Common myeloid progenitor, CD34-positive (primary cell): Measurements from ENCODE around the gene LGALS8.

Experiments
- CTCF ChIA-PET: fragments of 350-600 bp; sonication (Branson Sonifier 250); formaldehyde crosslinking; loops from one replicate; lab custom pipeline; 2021; ENCODE audit warnings: antibody characterized with exemption; lab: Charles Lee
- POLR2A ChIA-PET: fragments of 350-600 bp; sonication (Branson Sonifier 250); formaldehyde crosslinking; loops from one replicate; lab custom pipeline; 2021; ENCODE audit warnings: antibody characterized with exemption; lab: Charles Lee
- DNase-seq, 3 donors: peaks; one replicate each; pipeline versions ENCODE4 v3.0.0 to v3.0.0-alpha.2; 2013
- H3K27ac ChIP-seq, 2 experiments: 1 replicate in 1 of 2; 2 replicates in 1 of 2; pipeline ENCODE4 v1.7.0; 2013; ENCODE audit warnings: inconsistent platforms in 2 of 2, low read length in 2 of 2, mild to moderate bottlenecking in 2 of 2, low read depth in 1 of 2, moderate library complexity in 1 of 2; ENCODE audit not compliant: severe bottlenecking in 2 of 2, insufficient read depth in 1 of 2, poor library complexity in 1 of 2
- H3K27me3 ChIP-seq, 5 experiments: replicated peaks in 2 of 5; 1 replicate in 3 of 5; 2 replicates in 2 of 5; pipeline versions ENCODE4 v1.6.1 to v1.7.0; 2013; ENCODE audit warnings: low read length in 4 of 5, mild to moderate bottlenecking in 2 of 5, moderate library complexity in 2 of 5, inconsistent platforms in 1 of 5; ENCODE audit not compliant: insufficient read depth in 5 of 5, control insufficient read depth in 4 of 5
- H3K36me3 ChIP-seq, 4 experiments: 1 replicate in 2 of 4; 2 replicates in 2 of 4; pipeline versions ENCODE4 v1.6.1 to v1.7.0; 2013; ENCODE audit warnings: low read length in 3 of 4, control low read depth in 1 of 4, mild to moderate bottlenecking in 1 of 4; ENCODE audit not compliant: control insufficient read depth in 4 of 4, insufficient read depth in 4 of 4
- H3K4me1 ChIP-seq, 4 experiments: 1 replicate in 3 of 4; 2 replicates in 1 of 4; pipeline versions ENCODE4 v1.6.1 to v1.7.1; 2013; ENCODE audit warnings: low read length in 3 of 4, mild to moderate bottlenecking in 3 of 4, control low read depth in 1 of 4, inconsistent platforms in 1 of 4, moderate library complexity in 1 of 4; ENCODE audit not compliant: control insufficient read depth in 4 of 4, insufficient read depth in 4 of 4; ENCODE audit errors: control extremely low read depth in 1 of 4
- H3K4me3 ChIP-seq, 7 experiments: 1 replicate in 4 of 7; 2 replicates in 3 of 7; pipeline versions ENCODE4 v1.5.1 to v1.7.0; 2013; ENCODE audit warnings: mild to moderate bottlenecking in 7 of 7, low read length in 6 of 7, moderate library complexity in 6 of 7, inconsistent platforms in 2 of 7, low read depth in 2 of 7, control low read depth in 1 of 7; ENCODE audit not compliant: insufficient read depth in 4 of 7, control insufficient read depth in 1 of 7; ENCODE audit errors: extremely low read depth in 1 of 7
- H3K9me3 ChIP-seq, 5 experiments: 1 replicate in 4 of 5; 2 replicates in 1 of 5; pipeline versions ENCODE4 v1.6.1 to v1.7.1; 2013; ENCODE audit warnings: low read length in 4 of 5, mild to moderate bottlenecking in 2 of 5, inconsistent platforms in 1 of 5, low read depth in 1 of 5, moderate library complexity in 1 of 5; ENCODE audit not compliant: control insufficient read depth in 4 of 5, insufficient read depth in 2 of 5; ENCODE audit errors: control extremely low read depth in 1 of 5
- WGBS: methylation state at CpG from one replicate; pipeline ENCODE4 v1.1.5; 2013; ENCODE audit not compliant: insufficient coverage; 5-methylcytosine and 5-hydroxymethylcytosine counted together

Gene LGALS8

GRCh38 chr1:236509203-236509602 lies 14.6 kb upstream of the LGALS8 start:
- H3K36me3 ChIP-seq, result no peaks in the 10 kb centered on the region

GRCh38 chr1:236509647-236510401 lies 14.0 kb upstream of the LGALS8 start:
- POLR2A ChIA-PET, result interaction anchor here (1.0 kb wide), 1 partner anchor 21 kb away, joined by 7 read pairs; no protein-coding TSS in a partner anchor
- DNase-seq, result no peak
- Histone ChIP-seq H3K27ac (no peak overlapping the region), H3K9me3 (no peaks in the 10 kb centered on the region), H3K27me3 (no peaks in the 10 kb centered on the region), H3K36me3 (no peaks in the 10 kb centered on the region), H3K4me3 (no peak overlapping the region), H3K4me1 (no peaks in the 10 kb centered on the region)
- WGBS, result 95% methylated on average over 6 of the region's 8 CpGs
- CTCF ChIA-PET, result interaction anchor here (1.5 kb wide), 1 partner anchor 9 kb away, joined by 4 read pairs; no protein-coding TSS in a partner anchor

More at GRCh38 chr1:236509203-236509602, 14.6 kb upstream of the LGALS8 start:
- no peak overlapping the region for H3K4me3 ChIP-seq
- no peaks in the 10 kb centered on the region for H3K4me1 ChIP-seq
- H3K9me3 ChIP-seq, result no peaks in the 10 kb centered on the region
- WGBS, result no CpG with 5 or more reads among the region's 1 CpG
- CTCF ChIA-PET, result interaction anchor here (1.5 kb wide), 1 partner anchor 10 kb away, joined by 4 read pairs; no protein-coding TSS in a partner anchor
- no peak for DNase-seq
- POLR2A ChIA-PET, result no interaction called here
- H3K27ac ChIP-seq, result no peak overlapping the region
- H3K27me3 ChIP-seq, result no peaks in the 10 kb centered on the region

- no peaks in the 10 kb centered on the region for H3K36me3 ChIP-seq
- CTCF ChIA-PET, result no interaction called here
- POLR2A ChIA-PET, result no interaction called here
Observed at GRCh38 chr1:236511735-236512418, 11.9 kb upstream of the LGALS8 start.

GRCh38 chr1:236514703-236515442 lies 8.9 kb upstream of the LGALS8 start:
- ChIA-PET CTCF (no interaction called here), POLR2A (no interaction called here)
- no peak overlapping the region for H3K27ac ChIP-seq

More at GRCh38 chr1:236511735-236512418, 11.9 kb upstream of the LGALS8 start:
- H3K27ac ChIP-seq, result no peak overlapping the region
- no peak overlapping the region for H3K4me3 ChIP-seq
- no peaks in the 10 kb centered on the region for H3K27me3 ChIP-seq
- no peaks in the 10 kb centered on the region for H3K9me3 ChIP-seq
- 93% methylated on average over 11 of the region's 11 CpGs for WGBS
- H3K4me1 ChIP-seq, result no peaks in the 10 kb centered on the region
- DNase-seq, result no peak

GRCh38 chr1:236515443-236515958 lies 8.3 kb upstream of the LGALS8 start:
- H3K9me3 ChIP-seq, result no peaks in the 10 kb centered on the region
- H3K36me3 ChIP-seq, result no peaks in the 10 kb centered on the region
- no peak for DNase-seq
- ChIA-PET CTCF (interaction anchor here (1.6 kb wide), 1 partner anchor 8 kb away, joined by 4 read pairs; no protein-coding TSS in a partner anchor), POLR2A (no interaction called here)
- WGBS, result 91% methylated on average over 4 of the region's 4 CpGs
- H3K4me1 ChIP-seq, result peaks cover 3 to 12% (median 8%) of the 10 kb centered on the region in 4 experiments
- H3K27ac ChIP-seq, result no peak overlapping the region
- H3K27me3 ChIP-seq, result no peaks in the 10 kb centered on the region
- no peak overlapping the region for H3K4me3 ChIP-seq

More at GRCh38 chr1:236514703-236515442, 8.9 kb upstream of the LGALS8 start:
- H3K9me3 ChIP-seq, result no peaks in the 10 kb centered on the region
- DNase-seq, result no peak
- WGBS, result no CpG with 5 or more reads among the region's 4 CpGs
- peaks cover 3 to 12% (median 8%) of the 10 kb centered on the region in 4 experiments for H3K4me1 ChIP-seq
- H3K27me3 ChIP-seq, result no peaks in the 10 kb centered on the region
- H3K4me3 ChIP-seq, result no peak overlapping the region
- H3K36me3 ChIP-seq, result no peaks in the 10 kb centered on the region

GRCh38 chr1:236516929-236517704 lies 6.7 kb upstream of the LGALS8 start:
- WGBS, result no CpG with 5 or more reads among the region's 8 CpGs
- no peak overlapping the region for H3K27ac ChIP-seq
- peaks cover 3 to 12% (median 8%) of the 10 kb centered on the region in 4 experiments for H3K4me1 ChIP-seq
- H3K27me3 ChIP-seq, result no peaks in the 10 kb centered on the region
- CTCF ChIA-PET, result interaction anchor here (1.6 kb wide), 2 partner anchors 9 to 10 kb away, joined by 4 read pairs; no protein-coding TSS in a partner anchor
- H3K9me3 ChIP-seq, result no peaks in the 10 kb centered on the region
- DNase-seq, result no peak
- H3K36me3 ChIP-seq, result no peaks in the 10 kb centered on the region
- H3K4me3 ChIP-seq, result no peak overlapping the region
- POLR2A ChIA-PET, result no interaction called here
